Lower leg skin (tissue), 3 donors: Measurements from ENCODE around the gene CLTB.

Source experiments
- CTCF ChIP-seq, 3 donors: fragments of 450-650 bp; IDR thresholded peaks; one replicate each; pipeline ENCODE4 v1.5.1; 2016; ENCODE audit warnings: antibody characterized with exemption in 3 of 3, mild to moderate bottlenecking in 3 of 3, moderate library complexity in 2 of 3
- POLR2A ChIP-seq, 2 donors: fragments of 450-650 bp; IDR thresholded peaks; one replicate each; pipeline ENCODE4 v1.6.1; 2016 to 2017; ENCODE audit warnings: antibody characterized with exemption in 2 of 2, mild to moderate bottlenecking in 1 of 2, moderate library complexity in 1 of 2

GRCh38 chr5:176362233-176362490, 54.2 kb downstream of the CLTB start:
- TF ChIP-seq POLR2A (IDR thresholded peaks at IDR 0.05) (no peak), CTCF (IDR thresholded peaks at IDR 0.05) (no peak)
